ENCODE measurements around the gene BBS12. TPM values are rescaled to one million over a fixed set of nuclear protein-coding genes. Genes with fewer than 3 reads are reported as not detected.

The BBS12 gene
- polyA plus RNA-seq, 1 donor: 7.8 TPM

DNA sequence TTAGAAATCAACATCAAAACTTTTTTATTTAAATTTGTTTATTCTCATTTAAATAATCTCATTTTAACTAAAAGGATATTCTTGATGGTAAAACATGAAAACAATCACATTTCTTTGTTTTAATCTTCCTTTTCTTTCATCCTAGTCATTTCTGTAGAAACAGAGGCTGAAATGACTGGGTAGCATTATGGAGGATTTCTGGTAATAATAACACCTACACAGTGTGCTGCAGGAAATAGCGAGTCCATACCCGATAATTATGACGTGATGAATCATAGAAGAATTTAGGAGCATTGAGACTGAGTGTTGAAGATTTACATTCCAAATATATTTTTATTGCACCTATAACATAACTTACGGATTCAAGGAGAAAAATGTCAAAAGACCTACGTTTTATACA lies 31.4 kb upstream of the BBS12 start:
- Histone ChIP-seq H3K4me1 (ENCODE audit: control insufficient read depth, insufficient read depth, low read length) (no peaks in the 10 kb centered on the region), H3K36me3 (ENCODE audit: control insufficient read depth, insufficient read depth, low read length) (no peaks in the 10 kb centered on the region), H3K9me3 (ENCODE audit: control insufficient read depth, low read depth, low read length) (no peaks in the 10 kb centered on the region), H3K27ac (ENCODE audit: low read length) (no peak overlapping the region), H3K27me3 (ENCODE audit: control insufficient read depth, insufficient read depth, low read length) (no peaks in the 10 kb centered on the region), H3K4me3 (ENCODE audit: low read length) (no peak overlapping the region)
- no peak for DNase-seq
- WGBS (ENCODE audit: insufficient coverage, low lambda C conversion rate): 100% methylated on average over 2 of the region's 5 CpGs

- WGBS (ENCODE audit: insufficient coverage, low lambda C conversion rate): no CpG with 5 or more reads among the region's 1 CpG
- no peaks in the 10 kb centered on the region for H3K9me3 ChIP-seq (ENCODE audit: control insufficient read depth, low read depth, low read length)
- H3K4me3 ChIP-seq (ENCODE audit: low read length): no peak overlapping the region
- H3K27me3 ChIP-seq (ENCODE audit: control insufficient read depth, insufficient read depth, low read length): no peaks in the 10 kb centered on the region
- no peaks in the 10 kb centered on the region for H3K36me3 ChIP-seq (ENCODE audit: control insufficient read depth, insufficient read depth, low read length)
- H3K27ac ChIP-seq (ENCODE audit: low read length): no peak overlapping the region
- H3K4me1 ChIP-seq (ENCODE audit: control insufficient read depth, insufficient read depth, low read length): no peaks in the 10 kb centered on the region
- no peak for DNase-seq
Observed at GRCh38 chr4:122701965-122702364, 30.5 kb upstream of the BBS12 start.

- WGBS (ENCODE audit: insufficient coverage, low lambda C conversion rate): no CpG with 5 or more reads among the region's 3 CpGs
- H3K9me3 ChIP-seq (ENCODE audit: control insufficient read depth, low read depth, low read length): no peaks in the 10 kb centered on the region
- no peaks in the 10 kb centered on the region for H3K4me1 ChIP-seq (ENCODE audit: control insufficient read depth, insufficient read depth, low read length)
- H3K4me3 ChIP-seq (ENCODE audit: low read length): no peak overlapping the region
- peak in 1 of 2 donors; percentile 14 for DNase-seq
- no peak overlapping the region for H3K27ac ChIP-seq (ENCODE audit: low read length)
- no peaks in the 10 kb centered on the region for H3K27me3 ChIP-seq (ENCODE audit: control insufficient read depth, insufficient read depth, low read length)
- H3K36me3 ChIP-seq (ENCODE audit: control insufficient read depth, insufficient read depth, low read length): no peaks in the 10 kb centered on the region
Observed at GRCh38 chr4:122702939-122703338, 29.6 kb upstream of the BBS12 start.

- H3K4me3 ChIP-seq (ENCODE audit: low read length): no peak overlapping the region
- DNase-seq: no peak
- H3K27ac ChIP-seq (ENCODE audit: low read length): no peak overlapping the region
- no peaks in the 10 kb centered on the region for H3K9me3 ChIP-seq (ENCODE audit: control insufficient read depth, low read depth, low read length)
- no peaks in the 10 kb centered on the region for H3K27me3 ChIP-seq (ENCODE audit: control insufficient read depth, insufficient read depth, low read length)
- no CpG with 5 or more reads among the region's 3 CpGs for WGBS (ENCODE audit: insufficient coverage, low lambda C conversion rate)
- H3K4me1 ChIP-seq (ENCODE audit: control insufficient read depth, insufficient read depth, low read length): no peaks in the 10 kb centered on the region
- no peaks in the 10 kb centered on the region for H3K36me3 ChIP-seq (ENCODE audit: control insufficient read depth, insufficient read depth, low read length)
Observed at GRCh38 chr4:122703868-122704267, 28.6 kb upstream of the BBS12 start.

DNA sequence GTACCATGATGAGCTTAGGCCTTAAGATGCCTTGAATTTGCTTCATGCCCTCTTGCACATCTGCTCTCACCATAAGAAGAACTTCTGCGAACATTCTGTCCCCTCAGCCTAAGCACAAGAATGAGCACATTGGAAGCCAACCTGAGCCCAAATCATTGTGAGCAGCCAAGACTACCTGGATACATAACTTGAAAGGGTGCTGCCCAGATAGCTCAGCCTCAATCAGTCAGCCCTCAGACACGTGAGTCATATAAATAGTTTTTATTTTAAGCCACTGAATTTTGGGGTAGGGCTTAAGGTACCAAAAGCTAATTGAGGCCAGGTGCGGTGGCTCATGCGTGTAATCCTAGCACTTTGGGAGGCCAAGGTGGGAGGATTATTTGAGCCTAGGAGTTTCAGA lies 27.5 kb upstream of the BBS12 start:
- no CpG with 5 or more reads among the region's 4 CpGs for WGBS (ENCODE audit: insufficient coverage, low lambda C conversion rate)
- Histone ChIP-seq H3K36me3 (ENCODE audit: control insufficient read depth, insufficient read depth, low read length) (no peaks in the 10 kb centered on the region), H3K27ac (ENCODE audit: low read length) (no peak overlapping the region), H3K4me3 (ENCODE audit: low read length) (no peak overlapping the region), H3K27me3 (ENCODE audit: control insufficient read depth, insufficient read depth, low read length) (no peaks in the 10 kb centered on the region), H3K9me3 (ENCODE audit: control insufficient read depth, low read depth, low read length) (no peaks in the 10 kb centered on the region), H3K4me1 (ENCODE audit: control insufficient read depth, insufficient read depth, low read length) (no peaks in the 10 kb centered on the region)
- DNase-seq: no peak

DNA sequence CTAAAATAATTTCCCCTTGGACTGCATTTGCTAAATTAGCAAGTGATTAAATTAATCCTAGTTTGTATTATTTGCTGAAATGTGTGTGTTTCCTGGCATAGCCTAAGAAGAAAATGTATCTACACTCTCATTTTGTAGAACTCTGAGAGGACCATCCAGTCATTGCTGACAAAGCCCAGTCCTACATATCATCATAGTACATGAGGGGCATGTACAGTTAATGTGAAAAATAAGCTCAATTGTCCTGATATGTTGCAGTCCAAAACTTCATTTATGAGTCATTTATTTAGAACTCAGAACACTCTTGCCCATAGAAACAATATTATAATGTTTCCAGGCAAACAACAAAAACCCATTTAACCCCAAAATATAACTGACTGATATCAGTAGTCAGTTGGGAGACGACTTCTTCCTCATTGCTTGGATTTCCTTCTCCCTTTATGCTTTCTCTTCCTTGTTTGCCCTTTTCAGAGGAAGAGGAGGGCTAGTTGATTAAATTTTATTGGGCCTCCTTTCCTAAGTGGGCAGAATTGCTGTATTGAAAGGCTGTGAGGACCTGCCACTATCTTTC lies 26.9 kb upstream of the BBS12 start:
- WGBS (ENCODE audit: insufficient coverage, low lambda C conversion rate): no CpG with 5 or more reads among the region's 1 CpG
- H3K27ac ChIP-seq (ENCODE audit: low read length): no peak overlapping the region
- H3K4me1 ChIP-seq (ENCODE audit: control insufficient read depth, insufficient read depth, low read length): no peaks in the 10 kb centered on the region
- H3K4me3 ChIP-seq (ENCODE audit: low read length): no peak overlapping the region
- no peak for DNase-seq
- H3K9me3 ChIP-seq (ENCODE audit: control insufficient read depth, low read depth, low read length): no peaks in the 10 kb centered on the region
- H3K27me3 ChIP-seq (ENCODE audit: control insufficient read depth, insufficient read depth, low read length): peaks cover 2% of the 10 kb centered on the region
- no peaks in the 10 kb centered on the region for H3K36me3 ChIP-seq (ENCODE audit: control insufficient read depth, insufficient read depth, low read length)

GRCh38 chr4:122706511-122706910 lies 26.0 kb upstream of the BBS12 start:
- Histone ChIP-seq H3K27ac (ENCODE audit: low read length) (no peak overlapping the region), H3K36me3 (ENCODE audit: control insufficient read depth, insufficient read depth, low read length) (no peaks in the 10 kb centered on the region), H3K4me3 (ENCODE audit: low read length) (no peak overlapping the region), H3K9me3 (ENCODE audit: control insufficient read depth, low read depth, low read length) (no peaks in the 10 kb centered on the region), H3K4me1 (ENCODE audit: control insufficient read depth, insufficient read depth, low read length) (no peaks in the 10 kb centered on the region), H3K27me3 (ENCODE audit: control insufficient read depth, insufficient read depth, low read length) (peaks cover 2% of the 10 kb centered on the region)
- DNase-seq: no peak
- 100% methylated on average over 1 of the region's 3 CpGs for WGBS (ENCODE audit: insufficient coverage, low lambda C conversion rate)

- peaks cover 2% of the 10 kb centered on the region for H3K27me3 ChIP-seq (ENCODE audit: control insufficient read depth, insufficient read depth, low read length)
- H3K36me3 ChIP-seq (ENCODE audit: control insufficient read depth, insufficient read depth, low read length): no peaks in the 10 kb centered on the region
- H3K27ac ChIP-seq (ENCODE audit: low read length): no peak overlapping the region
- H3K4me3 ChIP-seq (ENCODE audit: low read length): no peak overlapping the region
- no peaks in the 10 kb centered on the region for H3K9me3 ChIP-seq (ENCODE audit: control insufficient read depth, low read depth, low read length)
- WGBS (ENCODE audit: insufficient coverage, low lambda C conversion rate): 83% methylated on average over 1 of the region's 4 CpGs
- DNase-seq: no peak
- H3K4me1 ChIP-seq (ENCODE audit: control insufficient read depth, insufficient read depth, low read length): no peaks in the 10 kb centered on the region
Observed at GRCh38 chr4:122707497-122707896, 25.0 kb upstream of the BBS12 start.

DNA sequence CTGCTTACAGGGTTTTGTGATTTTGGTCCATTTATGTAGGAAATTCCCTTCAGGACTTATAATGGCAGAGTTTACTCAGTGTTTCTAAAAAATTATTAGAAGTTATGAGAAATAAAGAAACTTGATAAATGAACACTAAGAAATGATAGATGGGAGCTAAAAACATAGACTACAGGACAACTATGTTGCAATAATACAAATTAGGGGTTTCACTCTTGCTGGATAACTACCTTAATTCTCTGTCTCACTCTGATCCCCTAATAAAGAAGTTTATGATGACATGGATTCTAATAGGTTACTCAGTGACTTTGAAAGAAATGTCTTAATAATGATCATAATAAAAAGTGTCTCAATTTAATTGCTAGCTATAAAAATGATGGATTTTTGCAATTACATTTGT lies 23.3 kb upstream of the BBS12 start:
- no peaks in the 10 kb centered on the region for H3K9me3 ChIP-seq (ENCODE audit: control insufficient read depth, low read depth, low read length)
- no peaks in the 10 kb centered on the region for H3K36me3 ChIP-seq (ENCODE audit: control insufficient read depth, insufficient read depth, low read length)
- DNase-seq: no peak
- no peaks in the 10 kb centered on the region for H3K4me1 ChIP-seq (ENCODE audit: control insufficient read depth, insufficient read depth, low read length)
- peaks cover 2% of the 10 kb centered on the region for H3K27me3 ChIP-seq (ENCODE audit: control insufficient read depth, insufficient read depth, low read length)
- no peak overlapping the region for H3K4me3 ChIP-seq (ENCODE audit: low read length)
- no peak overlapping the region for H3K27ac ChIP-seq (ENCODE audit: low read length)

- DNase-seq: no peak
- H3K27ac ChIP-seq (ENCODE audit: low read length): no peak overlapping the region
- no peaks in the 10 kb centered on the region for H3K4me1 ChIP-seq (ENCODE audit: control insufficient read depth, insufficient read depth, low read length)
- no peaks in the 10 kb centered on the region for H3K36me3 ChIP-seq (ENCODE audit: control insufficient read depth, insufficient read depth, low read length)
- peaks cover 2% of the 10 kb centered on the region for H3K27me3 ChIP-seq (ENCODE audit: control insufficient read depth, insufficient read depth, low read length)
- WGBS (ENCODE audit: insufficient coverage, low lambda C conversion rate): 85% methylated on average over 6 of the region's 9 CpGs
- no peaks in the 10 kb centered on the region for H3K9me3 ChIP-seq (ENCODE audit: control insufficient read depth, low read depth, low read length)
- H3K4me3 ChIP-seq (ENCODE audit: low read length): no peak overlapping the region
Observed at GRCh38 chr4:122710434-122711308, 21.8 kb upstream of the BBS12 start.

GRCh38 chr4:122711919-122712318 lies 20.6 kb upstream of the BBS12 start:
- H3K36me3 ChIP-seq (ENCODE audit: control insufficient read depth, insufficient read depth, low read length): no peaks in the 10 kb centered on the region
- no peaks in the 10 kb centered on the region for H3K4me1 ChIP-seq (ENCODE audit: control insufficient read depth, insufficient read depth, low read length)
- peak; percentile 29 to 60 for DNase-seq
- peaks cover 2% of the 10 kb centered on the region for H3K27me3 ChIP-seq (ENCODE audit: control insufficient read depth, insufficient read depth, low read length)
- H3K9me3 ChIP-seq (ENCODE audit: control insufficient read depth, low read depth, low read length): no peaks in the 10 kb centered on the region
- H3K4me3 ChIP-seq (ENCODE audit: low read length): no peak overlapping the region
- no peak overlapping the region for H3K27ac ChIP-seq (ENCODE audit: low read length)

Measured in large intestine (tissue), 3 donors.